Stimulated activated CD4-positive, alpha-beta T cell treated with anti-CD3 and anti-CD28 coated beads, Interleukin-15, amount 100 ng/mL, for 24 hours (primary cell): ENCODE data around the gene BPI.
A peak's percentile ranks its signal among the peaks of the same experiment; 100 is the strongest.
"Not testable (repeated sequence)": the region's sequence is repeated elsewhere in the genome, so short reads cannot be mapped to it uniquely, and the experiment has no call there.

Experiments
- DNase-seq: peaks from one replicate; pipeline ENCODE4 v3.0.0-alpha.2; 2020

BPI gene

DNA sequence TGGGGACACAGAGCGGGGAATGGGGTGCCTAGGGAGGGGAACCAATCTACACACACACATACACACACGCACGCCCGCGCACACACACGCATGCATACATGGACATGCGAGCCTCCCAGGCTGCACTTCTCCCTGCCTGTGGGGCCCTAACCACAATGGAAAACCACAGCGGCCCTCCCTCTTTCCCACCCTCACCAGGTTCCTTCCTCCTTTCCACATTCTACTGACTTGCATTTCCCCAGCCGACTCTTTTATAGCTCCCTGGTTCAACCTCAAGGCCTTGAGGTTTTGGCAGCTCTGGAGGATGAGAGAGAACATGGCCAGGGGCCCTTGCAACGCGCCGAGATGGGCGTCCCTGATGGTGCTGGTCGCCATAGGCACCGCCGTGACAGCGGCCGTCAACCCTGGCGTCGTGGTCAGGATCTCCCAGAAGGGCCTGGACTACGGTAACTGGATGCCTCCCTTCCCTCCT, at the start of gene BPI:
Gene BPI (plus strand): TSS at position 249 of the 472 bp plus-strand sequence. CDS start 68 bp downstream, at position 317.
- peak; percentile 27 for DNase-seq

DNA sequence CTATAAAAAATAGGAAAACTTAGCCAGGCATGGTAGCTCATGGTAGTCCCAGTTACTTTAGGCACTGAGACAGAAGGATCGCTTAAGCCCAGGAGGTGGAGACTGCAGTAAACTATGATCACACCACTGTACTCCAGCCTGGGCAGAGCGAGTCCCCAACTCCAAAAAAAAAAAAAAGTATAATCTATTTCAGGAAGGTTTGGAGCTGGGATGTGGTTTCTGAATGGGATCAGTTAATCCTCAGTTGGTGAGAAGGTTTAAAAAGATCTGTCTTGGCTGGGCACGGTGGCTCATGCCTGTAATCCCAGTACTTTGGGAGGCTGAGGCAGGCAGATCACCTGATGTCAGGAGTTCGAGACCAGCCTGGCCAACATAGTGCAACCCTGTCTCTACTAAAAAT, 49.3 kb upstream of the BPI start:
- not testable (repeated sequence) for DNase-seq

DNA sequence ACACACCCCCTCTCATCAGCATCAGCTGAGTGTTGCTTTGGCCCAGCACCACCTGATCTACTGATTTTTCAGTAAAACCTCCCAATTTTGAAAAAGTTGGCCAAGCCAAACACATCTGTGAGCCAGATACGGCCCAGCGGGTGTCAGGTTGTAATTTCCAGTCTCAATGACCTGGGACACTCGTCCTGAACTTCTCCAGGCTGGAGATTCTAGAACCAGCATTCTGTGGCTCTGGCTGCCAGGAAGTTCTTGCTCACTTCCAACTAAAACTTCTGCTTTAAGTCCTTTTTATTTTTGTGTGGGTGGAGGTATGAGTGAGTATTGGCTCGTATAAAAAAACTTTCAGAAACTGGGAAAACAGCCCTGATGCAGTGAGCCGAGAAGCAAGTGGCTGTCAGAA, 48.6 kb upstream of the BPI start:
- DNase-seq = no peak

DNA sequence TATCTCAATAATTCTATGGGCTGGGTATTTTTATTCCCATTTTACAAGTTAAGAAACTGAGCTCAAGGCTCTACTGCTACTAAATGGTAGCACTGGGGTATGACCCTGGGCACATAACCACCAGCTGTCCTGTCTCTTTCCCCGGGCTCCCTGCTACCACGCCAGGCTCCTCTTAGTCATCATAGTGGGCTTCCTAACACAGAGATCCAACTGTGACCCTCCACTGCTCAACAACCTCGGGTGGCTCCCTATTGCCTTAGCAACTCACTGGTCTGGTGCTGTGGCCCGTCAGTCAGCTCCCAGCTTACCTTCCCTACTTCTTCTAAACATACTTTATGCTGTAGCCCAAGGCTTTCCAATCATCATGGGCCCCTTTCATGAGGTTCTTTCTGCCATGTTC, 47.9 kb upstream of the BPI start:
- DNase-seq = no peak

DNA sequence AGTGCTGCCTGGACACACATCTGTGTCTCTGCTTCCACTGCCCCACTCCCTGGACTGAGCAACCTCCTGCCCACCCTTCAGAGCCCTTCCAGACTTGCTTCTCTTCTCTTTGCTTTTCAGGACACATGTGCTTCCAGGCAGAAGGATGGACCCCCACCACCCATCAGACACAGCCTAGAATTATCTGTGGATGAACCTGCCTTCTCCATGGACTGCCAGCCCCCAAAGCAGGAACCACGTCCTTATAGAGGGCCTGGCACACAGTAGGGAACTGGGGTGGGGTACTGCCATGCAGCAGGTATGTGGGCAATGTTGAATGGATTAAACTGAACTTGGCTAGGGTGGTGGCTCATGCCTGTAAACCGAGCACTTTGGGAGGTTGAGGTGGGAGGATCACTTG, 47.0 kb upstream of the BPI start:
- no peak for DNase-seq

DNA sequence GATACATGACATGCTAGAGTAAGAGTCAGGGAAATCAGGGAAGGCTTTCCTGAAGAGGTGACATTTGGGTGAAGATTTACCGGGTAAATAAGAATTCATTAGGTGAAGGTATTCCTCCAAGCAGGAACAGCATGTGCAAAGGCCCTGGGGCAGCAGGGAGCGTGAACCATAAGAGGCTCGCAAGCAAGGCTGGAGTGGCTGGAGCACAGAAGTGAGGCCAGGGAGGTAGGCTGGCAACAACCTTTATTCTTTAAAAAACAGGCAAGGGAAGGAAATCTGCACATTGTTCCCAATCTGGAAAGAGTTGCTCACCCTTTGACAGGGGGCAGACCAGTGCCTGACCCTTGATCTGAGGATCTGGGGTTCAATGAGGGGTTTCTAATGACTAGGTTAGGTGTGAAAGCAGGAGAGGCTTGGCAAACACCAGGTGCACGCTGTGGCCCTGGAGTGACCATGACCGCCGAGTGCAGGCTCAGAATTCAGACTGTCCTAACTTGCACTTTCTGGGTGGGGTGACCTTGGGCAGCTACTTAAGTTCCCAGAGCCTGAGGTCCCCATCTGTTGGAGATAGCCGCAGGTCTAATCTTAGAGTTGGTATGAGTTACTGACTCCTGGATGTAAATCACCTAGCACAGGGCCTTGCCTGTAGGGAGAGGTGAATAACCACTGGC, 45.3 kb upstream of the BPI start:
- DNase-seq = no peak

DNA sequence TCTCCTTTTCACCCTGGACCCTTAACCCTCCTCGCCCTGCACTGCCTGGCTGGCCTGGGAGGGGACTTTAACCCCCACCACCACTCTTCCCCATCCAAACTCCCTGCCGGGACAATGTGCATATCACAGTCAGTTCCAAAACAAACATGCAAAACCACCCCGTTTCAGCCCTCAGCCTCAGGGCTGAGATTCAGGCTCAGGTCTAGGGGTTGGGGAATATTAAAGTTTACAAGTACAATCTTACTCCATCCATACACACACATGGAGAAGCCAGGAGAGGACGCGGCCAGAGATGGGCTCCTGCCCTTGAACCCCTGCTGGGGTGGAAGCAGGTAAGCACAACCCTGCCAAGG, 44.0 kb upstream of the BPI start:
- DNase-seq = no peak

DNA sequence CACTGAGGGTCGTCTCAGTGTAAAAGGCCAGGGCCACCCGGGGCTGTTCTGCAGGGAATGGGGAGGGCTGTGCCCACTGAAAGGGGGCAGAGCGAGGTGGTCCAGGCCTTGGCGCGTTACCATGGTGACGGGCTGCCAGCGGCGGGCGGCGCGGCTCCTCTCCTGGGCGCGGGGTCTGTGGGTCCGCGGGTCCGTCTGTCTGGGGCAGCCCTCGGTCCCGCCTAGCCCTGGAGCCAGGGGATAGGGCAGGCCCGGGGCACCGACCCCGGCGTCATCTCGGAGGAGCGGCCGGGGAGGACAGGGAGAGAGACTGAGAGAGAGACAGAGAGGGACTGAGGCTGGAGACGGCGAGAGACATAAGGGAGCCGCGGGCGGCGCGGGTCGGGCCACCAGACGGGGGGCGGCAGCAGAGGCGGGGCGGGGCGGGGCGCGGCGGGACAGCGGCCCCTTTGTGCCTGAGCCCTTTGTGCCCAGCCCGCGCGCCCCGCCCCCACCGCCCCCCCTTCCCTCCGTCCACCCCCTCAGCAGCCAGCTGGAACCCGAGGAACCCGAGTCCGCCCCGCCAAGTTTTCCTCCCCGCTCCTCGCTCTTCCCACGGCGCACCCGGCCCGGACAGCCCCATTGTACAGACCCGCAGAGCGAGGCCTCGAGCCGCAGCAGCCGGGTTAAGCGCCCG, 43.4 kb upstream of the BPI start, which contains the start of gene KIAA1755:
Gene KIAA1755 (minus strand): TSS at position 358 of the 676 bp plus-strand sequence. CDS start 235 bp downstream, at position 123.
- no peak for DNase-seq

DNA sequence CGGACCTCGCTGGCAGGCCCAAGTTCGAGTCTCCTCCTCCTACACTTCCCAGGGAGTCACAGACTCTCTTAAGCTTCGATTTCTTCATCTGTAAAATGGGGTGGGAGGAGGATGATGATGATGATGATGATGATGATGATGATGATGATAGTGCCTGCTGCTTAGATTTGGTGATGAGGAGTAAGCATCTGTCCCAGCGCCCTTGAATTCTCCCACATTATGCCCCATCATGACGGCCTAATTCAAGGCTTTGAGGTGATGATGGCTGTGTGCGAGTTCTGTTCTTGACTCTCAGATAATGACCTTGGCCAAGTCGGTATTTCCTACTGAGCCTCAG, 42.9 kb upstream of the BPI start:
- no peak for DNase-seq

DNA sequence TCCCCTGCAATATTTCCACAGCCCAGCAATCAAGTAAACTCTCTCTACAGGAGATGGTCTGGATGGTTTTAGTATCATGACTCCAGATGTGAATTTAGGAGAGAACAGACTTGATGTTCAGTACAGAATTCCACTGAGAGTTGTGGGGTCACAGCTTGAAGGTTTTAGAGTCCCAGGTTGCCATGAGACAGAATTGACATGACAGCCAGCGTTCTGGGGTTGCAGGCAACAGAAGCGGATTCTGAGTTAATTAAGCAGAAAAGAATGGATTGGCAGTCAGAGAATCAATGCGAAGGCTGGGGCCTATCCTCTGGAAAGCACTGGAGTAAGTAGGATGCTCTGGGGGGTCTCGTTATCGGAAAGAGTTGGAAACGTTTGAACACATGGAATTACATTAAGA, 41.0 kb upstream of the BPI start:
- DNase-seq = no peak

DNA sequence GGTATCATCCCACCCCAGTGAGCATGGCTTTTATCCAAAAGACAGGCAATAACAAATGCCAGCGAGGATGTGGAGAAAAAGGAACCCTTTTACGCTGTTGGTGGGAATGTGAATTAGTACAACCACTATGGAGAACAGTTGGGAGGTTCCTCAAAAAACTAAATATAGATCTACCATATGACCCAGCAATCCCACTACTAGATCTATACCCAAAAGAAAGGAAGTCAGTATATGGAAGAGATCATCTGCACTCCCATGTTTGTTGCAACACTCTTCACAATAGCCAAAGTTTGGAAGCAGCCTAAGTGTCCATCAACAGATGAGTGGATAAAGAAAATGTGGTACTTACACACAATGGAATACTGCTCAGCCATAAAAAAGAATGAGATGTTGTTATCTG, 37.5 kb upstream of the BPI start:
- no peak for DNase-seq

DNA sequence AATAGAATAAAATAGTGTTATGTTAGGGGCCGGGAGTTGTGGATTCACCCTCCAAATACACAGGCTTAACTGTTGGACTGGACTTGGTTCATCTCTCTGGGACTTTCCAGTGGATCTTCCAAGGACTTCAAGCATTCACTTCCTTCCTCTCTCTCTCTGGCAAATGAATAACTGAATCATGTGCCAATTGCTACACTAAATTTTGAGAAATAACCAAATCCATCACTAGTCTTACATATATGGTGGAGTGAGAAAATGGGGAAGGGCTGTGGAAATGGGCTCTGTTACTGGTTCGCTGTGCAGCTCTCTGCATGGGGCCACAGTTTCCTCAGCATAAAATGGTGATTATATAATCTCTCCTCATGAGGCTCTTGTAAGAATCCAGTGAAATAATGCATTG, 36.7 kb upstream of the BPI start:
- no peak for DNase-seq

DNA sequence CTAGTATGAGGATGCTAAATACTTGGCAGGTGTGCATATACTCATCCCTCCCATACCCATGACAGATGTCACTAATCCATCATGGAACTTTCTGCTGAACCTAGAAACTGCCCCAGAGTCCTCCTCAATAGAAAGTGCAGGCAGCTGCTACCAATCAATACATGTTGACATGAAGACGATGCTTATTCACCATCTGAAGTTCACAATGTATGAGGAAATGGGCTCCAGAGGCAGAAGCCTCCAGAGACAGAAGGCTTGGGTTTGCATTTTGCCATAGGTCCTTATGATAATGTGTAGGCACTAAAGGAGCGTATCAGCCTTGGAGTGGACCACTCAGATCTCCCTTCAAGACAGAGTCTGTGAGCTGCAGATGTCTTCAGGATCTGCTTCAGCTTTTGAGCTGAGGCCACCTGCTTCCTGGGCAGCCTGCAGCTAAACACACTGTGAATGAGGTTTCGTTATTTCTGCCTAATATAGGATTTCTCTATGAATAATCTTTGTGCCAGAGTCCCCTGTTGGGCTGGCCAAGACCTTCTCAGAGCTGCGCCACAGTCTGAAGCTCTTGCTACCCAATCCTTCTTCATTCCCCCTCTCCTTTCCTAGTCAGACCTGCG, 35.9 kb upstream of the BPI start:
- no peak for DNase-seq

DNA sequence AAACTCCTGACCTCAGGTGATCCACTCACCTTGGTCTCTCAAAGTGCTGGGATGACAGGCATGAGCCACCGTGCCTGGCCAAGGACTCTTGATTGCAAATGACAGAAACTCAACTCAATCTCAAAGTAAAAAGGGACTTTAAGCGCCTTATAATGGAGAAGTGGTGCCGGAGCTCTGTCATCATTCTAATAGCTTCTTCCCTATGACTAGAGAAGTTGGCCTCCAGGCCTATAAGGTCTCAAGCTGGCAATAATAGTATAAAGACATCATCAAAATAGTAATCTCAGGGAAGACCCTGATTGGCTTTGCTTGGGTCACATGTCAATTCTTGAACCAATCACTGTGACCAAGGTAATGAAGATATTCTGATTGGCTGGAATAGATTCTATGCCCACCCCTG, 34.9 kb upstream of the BPI start:
- DNase-seq = no peak

DNA sequence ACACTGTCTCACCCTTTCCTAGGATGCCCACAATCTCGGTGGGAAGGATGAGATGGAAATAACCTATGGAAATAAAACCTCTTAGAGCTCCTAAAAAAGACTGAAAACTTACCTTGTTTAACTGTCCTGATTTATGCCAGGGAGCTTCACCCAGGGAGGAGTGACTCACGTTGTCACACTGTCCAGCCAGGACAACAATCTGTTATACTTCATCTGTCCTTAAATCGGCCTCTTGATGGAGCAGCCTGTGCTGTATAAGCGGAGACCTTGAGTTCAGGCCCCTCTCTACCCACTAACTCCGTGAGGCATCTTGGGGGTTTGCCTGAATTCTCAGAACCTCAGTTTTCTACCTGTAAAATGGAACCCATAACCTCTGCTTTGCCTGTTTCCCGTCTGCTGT, 34.2 kb upstream of the BPI start:
- no peak for DNase-seq

DNA sequence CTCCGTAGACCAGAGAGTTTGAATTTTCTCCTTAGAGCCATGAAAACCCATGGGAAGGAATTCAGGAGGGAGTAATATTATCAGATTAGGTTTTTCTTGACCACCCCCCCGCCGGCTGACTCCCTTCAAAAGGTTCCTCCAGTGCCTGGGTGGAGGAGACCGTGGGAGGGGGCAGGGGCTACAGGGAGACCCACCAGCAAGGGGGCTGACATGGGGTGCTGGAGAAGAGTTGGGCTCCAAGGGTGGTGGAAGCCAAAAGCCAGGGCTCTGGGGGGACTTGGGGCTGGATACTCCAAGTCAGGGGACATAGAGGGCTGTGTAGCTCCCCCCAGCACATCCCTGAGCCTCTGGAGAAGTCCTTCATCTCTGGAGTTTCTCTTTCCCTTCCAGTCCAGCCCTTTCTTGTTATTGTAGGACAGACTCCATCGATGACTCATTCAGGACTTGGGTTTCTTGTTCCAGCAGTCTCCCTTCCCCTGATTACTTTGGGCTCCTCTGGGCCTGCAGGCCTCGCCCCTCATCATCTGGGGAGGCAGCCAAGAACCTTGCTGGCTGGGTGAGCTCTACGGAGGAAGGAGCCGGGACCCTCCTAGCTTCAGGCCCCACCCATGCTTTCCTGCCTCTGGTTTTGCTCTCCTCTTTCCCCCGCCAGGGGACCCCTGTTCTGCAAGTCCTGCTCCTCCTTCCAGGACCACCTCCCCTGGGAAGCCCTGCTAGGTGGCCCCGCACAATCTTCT, 32.9 kb upstream of the BPI start:
- no peak for DNase-seq

DNA sequence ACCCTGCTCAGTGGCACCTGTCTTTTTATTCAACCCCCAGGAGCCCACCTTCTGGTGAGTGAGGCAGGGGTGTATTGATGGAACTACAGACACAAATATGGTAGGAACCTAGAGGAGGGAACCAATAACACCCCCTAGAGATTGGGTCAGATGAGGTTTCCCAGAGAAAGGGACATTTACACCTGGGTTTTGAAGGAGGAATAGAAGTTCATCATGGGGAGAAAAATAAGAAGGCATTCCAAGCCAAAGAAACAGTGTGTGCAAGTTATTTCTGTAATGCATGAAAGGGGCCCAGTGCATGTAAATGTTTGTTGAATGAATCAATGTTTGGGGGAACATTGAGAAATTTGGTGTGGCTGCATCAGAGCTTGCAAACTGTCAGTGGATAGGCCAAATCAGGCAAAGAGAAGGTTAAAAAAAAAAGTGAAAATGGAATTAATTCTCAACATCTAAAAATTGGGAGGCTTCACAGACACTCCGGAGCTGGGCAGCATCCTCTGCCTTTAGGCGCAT, 32.3 kb upstream of the BPI start:
- no peak for DNase-seq

DNA sequence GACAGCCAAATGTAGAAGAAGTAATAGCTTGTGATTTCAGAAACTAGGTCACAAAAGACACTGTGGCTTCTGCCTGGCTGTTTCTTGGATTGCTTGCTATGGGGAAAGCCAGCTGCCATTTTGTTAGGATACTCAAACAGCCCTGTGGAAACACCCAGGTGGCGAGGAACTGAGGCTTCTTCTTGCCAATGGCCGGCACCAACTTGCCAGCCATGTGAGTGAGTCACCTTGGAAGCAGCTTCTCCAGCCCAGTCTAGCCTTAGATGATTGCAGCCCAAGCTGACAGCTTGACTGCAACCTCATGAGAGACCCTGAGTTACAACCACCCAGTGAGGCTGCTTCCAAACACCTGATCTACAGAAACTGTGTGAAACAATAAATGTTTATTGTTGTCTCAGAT, 31.6 kb upstream of the BPI start:
- DNase-seq = no peak

DNA sequence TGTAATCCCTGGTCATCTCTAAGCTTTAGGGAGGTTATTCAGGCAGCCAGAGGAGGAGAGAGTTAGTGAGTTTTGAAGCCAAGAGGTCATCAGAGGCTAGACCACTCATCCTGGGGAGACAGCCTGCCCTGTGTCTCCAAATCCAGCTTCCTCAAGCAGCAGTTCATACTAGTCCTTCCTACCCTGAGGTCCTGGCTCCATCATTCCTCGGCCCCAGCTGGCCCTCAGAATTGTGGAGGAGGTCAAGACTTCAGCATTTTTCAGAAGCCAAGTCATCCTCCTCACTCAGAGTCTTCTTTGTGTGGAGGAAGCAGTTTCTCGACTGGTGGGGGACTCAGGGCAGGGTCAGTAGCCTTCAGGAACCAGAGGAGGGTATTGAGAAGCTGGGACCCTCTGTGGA, 31.0 kb upstream of the BPI start:
- no peak for DNase-seq

DNA sequence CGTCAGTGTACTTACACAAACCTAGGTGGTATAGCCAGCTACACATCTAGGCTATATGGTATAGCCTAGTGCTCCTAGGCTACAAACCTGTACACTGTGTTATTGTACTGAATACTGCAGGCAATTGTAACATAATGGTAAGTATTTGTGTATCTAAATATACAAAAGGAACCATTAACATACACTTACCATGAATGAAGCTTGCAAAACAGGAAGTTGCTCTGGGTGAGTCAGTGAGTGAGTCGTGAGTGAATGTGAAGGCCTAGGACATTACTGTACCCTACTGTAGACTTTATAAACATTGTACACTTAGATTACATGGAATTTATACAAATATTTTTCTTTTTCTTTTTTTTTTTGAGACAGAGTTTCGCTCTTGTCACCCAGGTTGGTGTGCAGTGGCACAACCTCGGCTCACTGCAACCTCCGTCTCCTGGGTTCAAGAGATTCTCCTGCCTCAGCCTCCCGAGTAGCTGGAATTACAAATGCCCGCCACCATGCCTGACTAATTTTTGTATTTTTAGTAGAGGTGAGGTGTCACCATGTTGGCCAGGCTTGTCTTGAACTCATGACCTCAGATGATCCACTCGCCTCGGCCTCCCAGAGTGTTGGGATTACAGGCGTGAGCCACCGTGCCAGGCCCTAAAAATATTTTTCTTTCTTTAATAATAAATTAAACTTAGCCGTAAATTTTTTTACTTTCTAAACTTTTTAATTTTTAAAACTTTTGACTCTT, 28.0 kb upstream of the BPI start:
- DNase-seq = no peak

DNA sequence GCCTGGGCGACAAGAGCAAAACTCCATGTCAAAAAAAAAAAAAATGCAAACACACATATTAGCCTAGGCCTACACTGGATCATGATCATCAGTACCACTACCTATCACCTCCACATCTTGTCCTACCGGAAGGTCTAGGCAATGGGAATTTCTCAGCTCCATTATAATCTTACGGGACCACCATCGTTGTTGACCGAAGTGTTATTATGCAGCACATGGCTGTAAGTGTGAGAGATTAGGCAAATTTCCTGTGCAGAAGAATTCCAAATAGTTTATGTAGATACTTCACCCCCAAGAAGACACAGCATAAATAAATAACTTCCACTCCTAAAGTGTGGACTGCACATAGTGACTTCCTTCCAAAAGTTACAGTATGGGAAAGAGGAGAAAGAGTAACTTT, 26.7 kb upstream of the BPI start:
- no peak for DNase-seq

DNA sequence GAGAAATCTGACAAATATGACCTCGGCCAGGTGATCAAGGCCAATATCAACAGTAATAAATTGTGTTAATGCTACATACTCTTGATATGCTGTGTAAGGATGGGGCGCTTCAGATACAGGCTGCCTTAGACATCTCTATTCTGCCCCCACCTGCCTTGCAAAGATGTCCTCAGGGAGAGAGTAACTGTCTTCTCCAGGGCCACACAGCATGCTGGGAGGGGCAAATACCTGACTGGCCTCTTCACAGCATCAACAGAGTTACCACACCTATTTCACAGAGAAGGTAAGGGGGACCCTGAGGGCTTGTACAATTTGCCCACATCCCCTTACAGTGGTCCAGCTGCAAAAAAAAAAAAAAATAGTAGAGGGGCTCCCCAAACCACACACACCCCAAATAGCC, 26.3 kb upstream of the BPI start:
- DNase-seq = no peak

DNA sequence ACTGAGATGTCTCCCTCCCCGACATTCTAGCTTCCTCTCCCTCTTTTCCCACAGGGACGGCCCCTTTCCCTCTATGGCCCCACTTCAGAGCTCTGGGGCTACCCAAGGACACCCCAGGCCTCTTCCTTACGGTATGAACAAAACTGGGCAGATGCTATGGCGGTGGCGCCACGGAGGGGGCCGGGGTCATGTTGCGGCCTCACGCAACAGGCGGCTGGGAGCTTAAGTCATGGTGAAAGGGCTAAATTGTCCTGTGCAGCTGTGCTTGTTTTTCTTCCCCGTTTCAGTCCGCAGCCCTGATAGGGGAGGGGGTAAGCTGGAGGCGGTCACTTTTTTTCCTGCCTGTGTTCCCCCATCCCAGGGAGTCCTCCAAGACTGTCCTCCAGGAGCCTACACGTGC, 25.8 kb upstream of the BPI start:
- no peak for DNase-seq
